GM23338 (cell line): ENCODE results near the gene CWC27.

ENCODE experiments used
- EZH2 ChIP-seq: fragments of 200-600 bp; sonication (generic); IDR thresholded peaks from one replicate; pipeline ENCODE4 v1.8.0; 2017; ENCODE audit warnings: antibody characterized with exemption, mild to moderate bottlenecking, low read depth; ENCODE audit not compliant: unreplicated experiment
- EZH2phosphoT487 ChIP-seq: fragments of 200-600 bp; sonication (generic); IDR thresholded peaks from one replicate; pipeline ENCODE4 v1.8.1; 2018; ENCODE audit warnings: antibody characterized with exemption; ENCODE audit not compliant: unreplicated experiment
- NANOG ChIP-seq: IDR thresholded peaks from 2 replicates; pipeline ENCODE4 v1.6.1; 2016; ENCODE audit warnings: antibody characterized with exemption, borderline replicate concordance
- POLR2AphosphoS5 ChIP-seq: IDR thresholded peaks from 2 replicates; pipeline ENCODE4 v1.6.1; 2016; ENCODE audit warnings: antibody characterized with exemption, low read depth
- REST ChIP-seq: IDR thresholded peaks from one replicate; pipeline ENCODE4 v1.6.1; 2018; ENCODE audit warnings: antibody characterized with exemption; ENCODE audit not compliant: unreplicated experiment
- TF ChIP-seq, protein P1 (sequence below), 2 experiments: fragments of 200-600 bp in 1 of 2; sonication (generic) in 1 of 2; conservative IDR thresholded peaks; 2 replicates each; pipeline versions ENCODE4 v1.5.1 to v1.6.1; 2016 to 2017; ENCODE audit warnings: antibody characterized with exemption in 2 of 2, low read depth in 2 of 2, mild to moderate bottlenecking in 2 of 2, moderate library complexity in 1 of 2

- TF ChIP-seq EZH2phosphoT487: no peak
- TF ChIP-seq POLR2AphosphoS5: no peak
- TF ChIP-seq, protein P1, sequence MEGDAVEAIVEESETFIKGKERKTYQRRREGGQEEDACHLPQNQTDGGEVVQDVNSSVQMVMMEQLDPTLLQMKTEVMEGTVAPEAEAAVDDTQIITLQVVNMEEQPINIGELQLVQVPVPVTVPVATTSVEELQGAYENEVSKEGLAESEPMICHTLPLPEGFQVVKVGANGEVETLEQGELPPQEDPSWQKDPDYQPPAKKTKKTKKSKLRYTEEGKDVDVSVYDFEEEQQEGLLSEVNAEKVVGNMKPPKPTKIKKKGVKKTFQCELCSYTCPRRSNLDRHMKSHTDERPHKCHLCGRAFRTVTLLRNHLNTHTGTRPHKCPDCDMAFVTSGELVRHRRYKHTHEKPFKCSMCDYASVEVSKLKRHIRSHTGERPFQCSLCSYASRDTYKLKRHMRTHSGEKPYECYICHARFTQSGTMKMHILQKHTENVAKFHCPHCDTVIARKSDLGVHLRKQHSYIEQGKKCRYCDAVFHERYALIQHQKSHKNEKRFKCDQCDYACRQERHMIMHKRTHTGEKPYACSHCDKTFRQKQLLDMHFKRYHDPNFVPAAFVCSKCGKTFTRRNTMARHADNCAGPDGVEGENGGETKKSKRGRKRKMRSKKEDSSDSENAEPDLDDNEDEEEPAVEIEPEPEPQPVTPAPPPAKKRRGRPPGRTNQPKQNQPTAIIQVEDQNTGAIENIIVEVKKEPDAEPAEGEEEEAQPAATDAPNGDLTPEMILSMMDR (conservative IDR thresholded peaks at IDR 0.05; ENCODE audit: low read depth in 2 of 2): no peak
- no peak for TF ChIP-seq EZH2
- no peak for TF ChIP-seq NANOG
- TF ChIP-seq REST: no peak
Measured at GRCh38 chr5:65012301-65012892, 243.7 kb downstream of the CWC27 start.
